Measurements from ENCODE around the gene RBP7.

GRCh38 chr1:10061276-10061675 lies 64.2 kb downstream of the RBP7 start:
- TF ChIP-seq CTCF (conservative IDR thresholded peaks at IDR 0.05 in 1 of 2, IDR thresholded peaks at IDR 0.05 in 1 of 2; ENCODE audit: extremely low read depth in 1 of 2, insufficient read depth in 1 of 2, low read depth in 1 of 2, low read length in 2 of 2), result no peak
- no peak for TF ChIP-seq EZH2 (IDR thresholded peaks at IDR 0.05; ENCODE audit: borderline replicate concordance, low read length)
